Measurements from ENCODE around the gene SPOCK1. TPM values are rescaled to one million over a fixed set of nuclear protein-coding genes. Genes with fewer than 3 reads are reported as not detected.
A peak's percentile ranks its signal among the peaks of the same experiment; 100 is the strongest.

SPOCK1 gene
- polyA plus RNA-seq, 2 of the 4 experiments (the other 2 are of a cell fraction), result 28.9 to 40.8 TPM

- TF ChIP-seq ATOH8 (CRISPR knock-in tag; IDR thresholded peaks at IDR 0.05; ENCODE audit: low read depth) (no peak), MAFK (IDR thresholded peaks at IDR 0.05; ENCODE audit: partially characterized antibody) (no peak), NPAS2 (CRISPR knock-in tag; IDR thresholded peaks at IDR 0.05; ENCODE audit: borderline replicate concordance) (no peak), PHF8 (IDR thresholded peaks at IDR 0.05; ENCODE audit: borderline replicate concordance, low read depth) (no peak), MYC (IDR thresholded peaks at IDR 0.05; ENCODE audit: borderline replicate concordance, low read length) (no peak)
Observed at GRCh38 chr5:137040641-137041340, 458.3 kb downstream of the SPOCK1 start (continued).

GRCh38 chr5:137040024-137040423 is 459.1 kb downstream of the SPOCK1 start:
- ATAC-seq, result 0 out of 6 replicates have a peak, but pooled peaks of 1 of the 2 experiments have one; percentile 24
- CTCF ChIA-PET, result interaction anchor here (1.1 kb wide), 1 partner anchor 72 kb away, joined by 3 read pairs; no protein-coding TSS in a partner anchor

GRCh38 chr5:137037848-137038247 is 461.3 kb downstream of the SPOCK1 start:
- FAIRE-seq, result no peak
- H3K27ac ChIP-seq, result no peak overlapping the region
- CTCF ChIA-PET, result no interaction called here
- no peak for DNase-seq (ENCODE audit: low read depth in 1 of 2, low spot score in 1 of 2)
- WGBS (ENCODE audit: missing lambda C conversion rate), result 33% methylated on average over 2 of the region's 2 CpGs
- ATAC-seq, result no peak
- POLR2A ChIA-PET, result no interaction called here
- no peaks in the 10 kb centered on the region for H3K9me3 ChIP-seq
- H3K4me1 ChIP-seq, result no peaks in the 10 kb centered on the region
- no peak overlapping the region for H3K4me2 ChIP-seq
- no peak for TF ChIP-seq CHD4 (IDR thresholded peaks at IDR 0.05; ENCODE audit: borderline replicate concordance)
- no peak overlapping the region for H3K4me3 ChIP-seq

More at GRCh38 chr5:137040024-137040423, 459.1 kb downstream of the SPOCK1 start:
- DNase-seq (ENCODE audit: low read depth in 1 of 2, low spot score in 1 of 2), result no peak
- Histone ChIP-seq H3K9me3 (no peaks in the 10 kb centered on the region), H3K4me2 (no peak overlapping the region), H3K4me3 (no peak overlapping the region), H3K27ac (no peak overlapping the region), H3K4me1 (no peaks in the 10 kb centered on the region)
- TF ChIP-seq HDAC2 (IDR thresholded peaks at IDR 0.05) (no peak), RFX5 (IDR thresholded peaks at IDR 0.05) (no peak), ZNF302 (CRISPR knock-in tag; IDR thresholded peaks at IDR 0.05) (no peak), HOXB13 (CRISPR knock-in tag; IDR thresholded peaks at IDR 0.05; ENCODE audit: low read depth) (no peak), SMC3 (IDR thresholded peaks at IDR 0.05) (no peak), MAZ (IDR thresholded peaks at IDR 0.05; ENCODE audit: borderline replicate concordance, low read depth, low read length) (no peak), ZFP36 (IDR thresholded peaks at IDR 0.05; ENCODE audit: borderline replicate concordance, partially characterized antibody) (no peak), TP53 (CRISPR knock-in tag; IDR thresholded peaks at IDR 0.05) (no peak), JUNB (IDR thresholded peaks at IDR 0.05) (no peak)
- POLR2A ChIA-PET, result no interaction called here
- 36% methylated on average over 4 of the region's 4 CpGs for WGBS (ENCODE audit: missing lambda C conversion rate)
- no peak for FAIRE-seq

- CTCF ChIA-PET, result interaction anchor here (1.2 kb wide), 1 partner anchor 20 kb away, joined by 3 read pairs; no protein-coding TSS in a partner anchor
- no peak for TF ChIP-seq POLR2A (IDR thresholded peaks at IDR 0.05; ENCODE audit: low read length)
- TF ChIP-seq MAFK (IDR thresholded peaks at IDR 0.05; ENCODE audit: partially characterized antibody), result no peak
- no peak for TF ChIP-seq POLR2AphosphoS2 (conservative IDR thresholded peaks at IDR 0.05; ENCODE audit: low read length)
- no peak for TF ChIP-seq TP53 (CRISPR knock-in tag; IDR thresholded peaks at IDR 0.05)
- no peak for TF ChIP-seq ZFP36 (IDR thresholded peaks at IDR 0.05; ENCODE audit: borderline replicate concordance, partially characterized antibody)
- no peak for TF ChIP-seq HES2 (IDR thresholded peaks at IDR 0.05)
- TF ChIP-seq PHF8 (IDR thresholded peaks at IDR 0.05; ENCODE audit: borderline replicate concordance, low read depth), result no peak
- TF ChIP-seq BHLHE40 (IDR thresholded peaks at IDR 0.05; ENCODE audit: low read depth, low read length), result no peak
- TF ChIP-seq GATA3 (IDR thresholded peaks at IDR 0.05; ENCODE audit: borderline replicate concordance), result no peak
- TF ChIP-seq HOXB13 (CRISPR knock-in tag; IDR thresholded peaks at IDR 0.05; ENCODE audit: low read depth), result no peak
- no peak for TF ChIP-seq ESRRA (IDR thresholded peaks at IDR 0.05; ENCODE audit: borderline replicate concordance, low read length)
- TF ChIP-seq NPAS2 (CRISPR knock-in tag; IDR thresholded peaks at IDR 0.05; ENCODE audit: borderline replicate concordance), result no peak
- no peak for TF ChIP-seq SMC3 (IDR thresholded peaks at IDR 0.05)
- DNase-seq (ENCODE audit: low read depth in 1 of 2, low spot score in 1 of 2), result no peak
- POLR2A ChIA-PET, result no interaction called here
- H3K27ac ChIP-seq, result no peak overlapping the region
- no peak for ATAC-seq
- no peaks in the 10 kb centered on the region for H3K9me3 ChIP-seq
- no peak for FAIRE-seq
- no peak overlapping the region for H3K4me2 ChIP-seq
- WGBS (ENCODE audit: missing lambda C conversion rate), result 83% methylated on average over 7 of the region's 7 CpGs
- no peaks in the 10 kb centered on the region for H3K4me1 ChIP-seq
- no peak overlapping the region for H3K4me3 ChIP-seq
Observed at GRCh38 chr5:137036640-137037039, 462.5 kb downstream of the SPOCK1 start.
